HepG2 (cell line): ENCODE measurements around the gene ANXA3. TPM values are rescaled to one million over a fixed set of nuclear protein-coding genes. Genes with fewer than 3 reads are reported as not detected.

ENCODE experiments used
- DNMT3B ChIP-seq: conservative IDR thresholded peaks from 2 replicates; pipeline ENCODE4 v1.6.1; 2016; ENCODE audit warnings: missing biosample characterization, control low read depth
- FOXK2 ChIP-seq: fragments of 450-650 bp; IDR thresholded peaks from 2 replicates; pipeline ENCODE4 v1.6.1; 2016
- FOXM1 ChIP-seq: sonication (generic); formaldehyde crosslinking; IDR thresholded peaks from 2 replicates; pipeline ENCODE4 v1.5.0; 2020; ENCODE audit warnings: missing genetic modification reagents
- KDM6A ChIP-seq: IDR thresholded peaks from 2 replicates; pipeline ENCODE4 v1.6.1; 2016; ENCODE audit warnings: low read depth
- MIER3 ChIP-seq: IDR thresholded peaks from 2 replicates; pipeline ENCODE4 v1.6.1; 2016; ENCODE audit warnings: missing compliant biosample characterization, borderline replicate concordance
- MXD4 ChIP-seq: IDR thresholded peaks from 2 replicates; pipeline ENCODE4 v1.6.1; 2016; ENCODE audit warnings: mild to moderate bottlenecking, missing biosample characterization, missing genetic modification reagents
- NCOA5 ChIP-seq: sonication (generic); formaldehyde crosslinking; IDR thresholded peaks from 2 replicates; pipeline ENCODE4 v1.4.0; 2020; ENCODE audit warnings: missing genetic modification reagents
- NR2F6 ChIP-seq, 2 experiments: IDR thresholded peaks; 2 replicates each; pipeline ENCODE4 v1.6.1; 2016; ENCODE audit warnings: antibody characterized with exemption in 1 of 2, mild to moderate bottlenecking in 1 of 2
- PRPF4 ChIP-seq: fragments of 200-400 bp; formaldehyde crosslinking; IDR thresholded peaks from 2 replicates; pipeline ENCODE4 v1.6.1; 2016; ENCODE audit warnings: low read length, low read depth; ENCODE audit not compliant: poor library complexity, severe bottlenecking
- SMAD9 ChIP-seq: sonication (generic); formaldehyde crosslinking; IDR thresholded peaks from 2 replicates; pipeline ENCODE4 v1.5.1; 2020; ENCODE audit warnings: mild to moderate bottlenecking, missing genetic modification reagents
- SNAPC5 ChIP-seq: sonication (generic); formaldehyde crosslinking; IDR thresholded peaks from 2 replicates; pipeline ENCODE4 v1.8.1; 2023; ENCODE audit warnings: mild to moderate bottlenecking, missing genetic modification reagents, borderline replicate concordance
- SRF ChIP-seq: IDR thresholded peaks from 2 replicates; pipeline ENCODE4 v1.6.1; 2011; ENCODE audit warnings: mild to moderate bottlenecking, low read depth, low read length, moderate library complexity
- TAF1 ChIP-seq: sonication (generic); formaldehyde crosslinking; IDR thresholded peaks from 2 replicates; pipeline ENCODE4 v1.4.0; 2020; ENCODE audit warnings: missing genetic modification reagents
- ZBTB33 ChIP-seq: sonication (generic); formaldehyde crosslinking; IDR thresholded peaks from 2 replicates; pipeline ENCODE4 v1.4.0; 2020; ENCODE audit warnings: missing genetic modification reagents
- ZBTB37 ChIP-seq: sonication (generic); formaldehyde crosslinking; IDR thresholded peaks from 2 replicates; pipeline ENCODE4 v1.4.0; 2020; ENCODE audit warnings: mild to moderate bottlenecking, missing genetic modification reagents
- ZNF101 ChIP-seq: sonication (generic); formaldehyde crosslinking; IDR thresholded peaks from 2 replicates; pipeline ENCODE4 v1.4.0; 2020; ENCODE audit warnings: mild to moderate bottlenecking, low read depth, missing genetic modification reagents, borderline replicate concordance
- ZNF317 ChIP-seq: sonication (generic); formaldehyde crosslinking; IDR thresholded peaks from 2 replicates; pipeline ENCODE4 v1.5.0; 2020; ENCODE audit warnings: mild to moderate bottlenecking, missing genetic modification reagents
- ZNF501 ChIP-seq: sonication (generic); formaldehyde crosslinking; IDR thresholded peaks from 2 replicates; pipeline ENCODE4 v1.5.1; 2020; ENCODE audit warnings: mild to moderate bottlenecking, moderate library complexity, missing genetic modification reagents
- ZNF503 ChIP-seq: sonication (generic); formaldehyde crosslinking; IDR thresholded peaks from 2 replicates; pipeline ENCODE4 v1.4.0; 2020; ENCODE audit warnings: missing genetic modification reagents
- ZNF747 ChIP-seq: sonication (generic); formaldehyde crosslinking; IDR thresholded peaks from 2 replicates; pipeline ENCODE4 v1.8.1; 2023; ENCODE audit warnings: missing genetic modification reagents, mild to moderate bottlenecking, borderline replicate concordance
- ZNF839 ChIP-seq: sonication (generic); formaldehyde crosslinking; IDR thresholded peaks from 2 replicates; pipeline ENCODE4 v1.4.0; 2020; ENCODE audit warnings: missing genetic modification reagents, mild to moderate bottlenecking, borderline replicate concordance
- ZSCAN29 ChIP-seq: sonication (generic); formaldehyde crosslinking; conservative IDR thresholded peaks from 2 replicates; pipeline ENCODE4 v1.4.0; 2020; ENCODE audit warnings: mild to moderate bottlenecking, missing genetic modification reagents
- polyA plus RNA-seq, 8 experiments: library from polyadenylated mRNA; depleted of rRNA in 3 of 8; stranded (reverse) in 7 of 8; unstranded in 1 of 8; fragments of >200 nt; fragmentation: Illumina TruSeq in 4 of 8; extraction: Trizol in 4 of 8; gene quantifications; 2 replicates each; pipeline versions ENCODE4 v1.2.1 to v1.2.3, GENCODE V29; 2011 to 2016; ENCODE audit warnings: low read depth in 4 of 8, missing spikeins in 1 of 8, mixed read lengths in 1 of 8; ENCODE audit not compliant: insufficient read depth in 1 of 8
- total RNA-seq, 5 experiments: library from RNA; depleted of rRNA; stranded (reverse); fragments of >200 nt; fragmentation: Illumina TruSeq; extraction: Trizol; gene quantifications; 2 replicates each; pipeline ENCODE4 v1.2.3, GENCODE V29; 2016; ENCODE audit warnings: low read depth in 1 of 5
- TF ChIP-seq, protein P1 (sequence below): sonication (generic); formaldehyde crosslinking; IDR thresholded peaks from 2 replicates; pipeline ENCODE4 v1.8.1; 2023; ENCODE audit warnings: mild to moderate bottlenecking, missing genetic modification reagents
- TF ChIP-seq, protein P2 (sequence below): sonication (generic); formaldehyde crosslinking; IDR thresholded peaks from 2 replicates; pipeline ENCODE4 v1.4.0; 2020; ENCODE audit warnings: missing genetic modification reagents

The ANXA3 gene
- total and polyA plus RNA-seq, 2 of the 13 experiments (the other 11 are each of a cell fraction or from before 2014, with no cell fraction given), result 6.5 to 6.9 TPM

DNA sequence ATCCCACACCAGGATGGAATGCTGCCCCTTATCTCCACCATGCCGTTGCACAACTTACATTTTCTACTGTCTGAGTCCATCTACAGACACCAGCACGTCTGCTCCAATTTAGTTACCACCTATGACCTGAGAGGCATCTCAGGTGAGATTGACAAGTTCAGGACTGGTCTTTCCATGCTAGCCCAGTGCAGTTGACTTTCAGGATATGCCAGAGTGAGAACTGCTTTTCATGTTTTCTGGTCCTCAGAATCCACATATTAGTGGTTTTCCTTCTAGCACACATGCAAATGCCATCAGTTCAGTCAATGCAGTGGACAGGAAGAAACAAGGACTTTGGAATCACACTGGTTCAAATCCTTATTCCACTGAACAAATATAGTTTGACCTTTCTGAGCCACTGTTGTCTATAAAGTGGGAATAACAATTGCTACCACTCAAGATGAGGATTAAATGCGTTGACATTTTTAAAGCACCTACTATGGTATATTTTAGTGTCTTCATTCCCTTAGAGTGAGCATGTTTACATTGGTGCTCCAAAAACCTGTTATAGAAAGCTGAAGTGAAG, 38.1 kb upstream of the ANXA3 start (continued):
- TF ChIP-seq PRPF4 (no peak), SMAD9 (no peak), ZNF747 (CRISPR knock-in tag) (no peak), ZNF501 (CRISPR knock-in tag) (peak; percentile 11; the same call in 1 of the 2 replicates), MXD4 (CRISPR knock-in tag) (no peak), ZSCAN29 (CRISPR knock-in tag) (no peak), DNMT3B (CRISPR knock-in tag) (no peak), FOXK2 (no peak), SRF (no peak), SNAPC5 (no peak), ZNF317 (no peak; the same call in 1 of the 2 replicates), MIER3 (no peak), ZNF503 (CRISPR knock-in tag) (no peak), ZNF101 (no peak), ZBTB33 (CRISPR knock-in tag) (no peak), TAF1 (CRISPR knock-in tag) (no peak), FOXM1 (no peak), ZBTB37 (CRISPR knock-in tag) (no peak), NCOA5 (CRISPR knock-in tag) (no peak), ZNF839 (no peak), NR2F6 (IDR thresholded peaks at IDR 0.05) (peak; percentile 85), NR2F6 (CRISPR knock-in tag; IDR thresholded peaks at IDR 0.05) (peak; percentile 88), KDM6A (CRISPR knock-in tag) (peak; percentile 59; the same call in 1 of the 2 replicates)
- TF ChIP-seq, protein P1, sequence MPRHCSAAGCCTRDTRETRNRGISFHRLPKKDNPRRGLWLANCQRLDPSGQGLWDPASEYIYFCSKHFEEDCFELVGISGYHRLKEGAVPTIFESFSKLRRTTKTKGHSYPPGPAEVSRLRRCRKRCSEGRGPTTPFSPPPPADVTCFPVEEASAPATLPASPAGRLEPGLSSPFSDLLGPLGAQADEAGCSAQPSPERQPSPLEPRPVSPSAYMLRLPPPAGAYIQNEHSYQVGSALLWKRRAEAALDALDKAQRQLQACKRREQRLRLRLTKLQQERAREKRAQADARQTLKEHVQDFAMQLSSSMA (CRISPR knock-in tag), result no peak
- TF ChIP-seq, protein P2, sequence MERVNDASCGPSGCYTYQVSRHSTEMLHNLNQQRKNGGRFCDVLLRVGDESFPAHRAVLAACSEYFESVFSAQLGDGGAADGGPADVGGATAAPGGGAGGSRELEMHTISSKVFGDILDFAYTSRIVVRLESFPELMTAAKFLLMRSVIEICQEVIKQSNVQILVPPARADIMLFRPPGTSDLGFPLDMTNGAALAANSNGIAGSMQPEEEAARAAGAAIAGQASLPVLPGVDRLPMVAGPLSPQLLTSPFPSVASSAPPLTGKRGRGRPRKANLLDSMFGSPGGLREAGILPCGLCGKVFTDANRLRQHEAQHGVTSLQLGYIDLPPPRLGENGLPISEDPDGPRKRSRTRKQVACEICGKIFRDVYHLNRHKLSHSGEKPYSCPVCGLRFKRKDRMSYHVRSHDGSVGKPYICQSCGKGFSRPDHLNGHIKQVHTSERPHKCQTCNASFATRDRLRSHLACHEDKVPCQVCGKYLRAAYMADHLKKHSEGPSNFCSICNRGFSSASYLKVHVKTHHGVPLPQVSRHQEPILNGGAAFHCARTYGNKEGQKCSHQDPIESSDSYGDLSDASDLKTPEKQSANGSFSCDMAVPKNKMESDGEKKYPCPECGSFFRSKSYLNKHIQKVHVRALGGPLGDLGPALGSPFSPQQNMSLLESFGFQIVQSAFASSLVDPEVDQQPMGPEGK (CRISPR knock-in tag), result no peak
